MCF 10A (cell line): ENCODE results near the gene STOML1. TPM values are rescaled to one million over a fixed set of nuclear protein-coding genes. Genes with fewer than 3 reads are reported as not detected.

ENCODE experiments used
- BruUV-seq: library from RNA; stranded (reverse); fragments of 400-500 nt; replicated peaks from 2 replicates; lab custom pipeline; 2021; lab: Mats Ljungman, UMichigan
- CTCF ChIA-PET: fragments of 300-600 bp; sonication (Branson Sonifier 250); formaldehyde crosslinking; extraction: SDS; loops from one replicate; lab custom pipeline; 2021; ENCODE audit warnings: antibody characterized with exemption, inconsistent platforms; lab: Yijun Ruan, JAX
- POLR2A ChIA-PET: fragments of 300-600, 350-650 bp; sonication (Branson Sonifier 250); formaldehyde crosslinking; extraction: SDS; loops from one replicate; lab custom pipeline; 2020; ENCODE audit warnings: antibody characterized with exemption, inconsistent platforms; lab: Yijun Ruan, JAX
- DNase-seq: peaks from one replicate; pipeline ENCODE4 v3.0.0-alpha.2; 2018; ENCODE audit not compliant: unreplicated experiment
- H3K27ac Mint-ChIP-seq: one replicate; pipeline ENCODE4 v1.8.0; 2022; ENCODE audit warnings: mild to moderate bottlenecking, low read depth, mixed read lengths; ENCODE audit not compliant: unreplicated experiment
- H3K27me3 Mint-ChIP-seq: one replicate; pipeline ENCODE4 v1.8.0; 2022; ENCODE audit warnings: mixed read lengths; ENCODE audit not compliant: insufficient read depth, unreplicated experiment
- H3K36me3 Mint-ChIP-seq: one replicate; pipeline ENCODE4 v1.8.0; 2022; ENCODE audit warnings: mild to moderate bottlenecking, moderate library complexity, mixed read lengths; ENCODE audit not compliant: insufficient read depth, unreplicated experiment
- H3K4me1 Mint-ChIP-seq: one replicate; pipeline ENCODE4 v1.8.0; 2022; ENCODE audit warnings: mixed read lengths; ENCODE audit not compliant: insufficient read depth, unreplicated experiment
- H3K4me3 Mint-ChIP-seq: one replicate; pipeline ENCODE4 v1.8.0; 2022; ENCODE audit warnings: mild to moderate bottlenecking, moderate library complexity, mixed read lengths; ENCODE audit not compliant: unreplicated experiment
- H3K9me3 Mint-ChIP-seq: one replicate; pipeline ENCODE4 v1.8.0; 2022; ENCODE audit warnings: mixed read lengths; ENCODE audit not compliant: unreplicated experiment
- CTCF ChIP-seq: fragments of 200-600 bp; IDR thresholded peaks from one replicate; pipeline ENCODE4 v1.8.0; 2022; ENCODE audit warnings: antibody characterized with exemption, mild to moderate bottlenecking; ENCODE audit not compliant: unreplicated experiment
- intact Hi-C: fragments of 100-400 bp; cut with micrococcal nuclease; formaldehyde crosslinking; loops from 2 replicates; pipeline ENCODE4 v1.14.1; 2022
- total RNA-seq: library from RNA; stranded (reverse); gene quantifications from 2 replicates; pipeline ENCODE4 v1.2.3, GENCODE V29; 2022

STOML1 gene
- total RNA-seq, 1 experiment from 2014 or later: 17.6 TPM

- Mint-ChIP-seq H3K4me3 (no peak overlapping the region), H3K9me3 (no peaks in the 10 kb centered on the region), H3K27me3 (no peaks in the 10 kb centered on the region), H3K27ac (peak overlapping the region; percentile 32), H3K4me1 (peaks cover 19% of the 10 kb centered on the region), H3K36me3 (peaks cover 58% of the 10 kb centered on the region)
- CTCF ChIA-PET: interaction anchor here (0.6 to 8.8 kb wide), 16 partner anchors 9 to 820 kb away, joined by 3 to 102 read pairs (median 4); no protein-coding TSS in a partner anchor
- TF ChIP-seq CTCF: peak; percentile 44
- POLR2A ChIA-PET: interaction anchor here (0.6 to 1.7 kb wide), 7 partner anchors 11 to 64 kb away, joined by 3 to 7 read pairs (median 3); partner anchors contain the start of gene PML
- no TSS peak for BruUV-seq
- peak; percentile 56 for DNase-seq
- intact Hi-C loops: loop anchor here (1.0 kb wide), 1 partner anchor 63 kb away; no protein-coding TSS in a partner anchor
These were observed 44.4 kb upstream of the STOML1 start for GRCh38 chr15:74036271-74037170.

- H3K4me1 Mint-ChIP-seq: peaks cover 17% of the 10 kb centered on the region
- no peaks in the 10 kb centered on the region for H3K9me3 Mint-ChIP-seq
- BruUV-seq: no TSS peak
- no peak overlapping the region for H3K27ac Mint-ChIP-seq
- intact Hi-C loops: no loop called here
- peaks cover 70% of the 10 kb centered on the region for H3K36me3 Mint-ChIP-seq
- no peak for TF ChIP-seq CTCF
- ChIA-PET CTCF (interaction anchor here (0.5 to 8.8 kb wide), 4 partner anchors 13 to 99 kb away, joined by 3 to 102 read pairs (median 6); no protein-coding TSS in a partner anchor), POLR2A (interaction anchor here (0.6 kb wide), 1 partner anchor 41 kb away, joined by 3 read pairs; the partner anchor contains the start of gene PML)
- no peak overlapping the region for H3K4me3 Mint-ChIP-seq
- no peak for DNase-seq
- H3K27me3 Mint-ChIP-seq: no peaks in the 10 kb centered on the region
These were observed 43.3 kb upstream of the STOML1 start for GRCh38 chr15:74035121-74036017.

GRCh38 chr15:74034206-74034755, 42.2 kb upstream of the STOML1 start:
- Mint-ChIP-seq H3K4me3 (no peak overlapping the region), H3K4me1 (peaks cover 10% of the 10 kb centered on the region), H3K27ac (no peak overlapping the region), H3K27me3 (no peaks in the 10 kb centered on the region), H3K36me3 (peaks cover 81% of the 10 kb centered on the region), H3K9me3 (no peaks in the 10 kb centered on the region)
- CTCF ChIA-PET: interaction anchor here (2.0 to 8.8 kb wide), 2 partner anchors 14 to 60 kb away, joined by 9 to 102 read pairs; no protein-coding TSS in a partner anchor
- POLR2A ChIA-PET: no interaction called here
- TF ChIP-seq CTCF: no peak
- DNase-seq: no peak
- intact Hi-C loops: no loop called here
- no TSS peak for BruUV-seq
